Measurements from ENCODE around the gene LYZL2.
"Not testable (repeated sequence)": the region's sequence is repeated elsewhere in the genome, so short reads cannot be mapped to it uniquely, and the experiment has no call there.

The LYZL2 gene

DNA sequence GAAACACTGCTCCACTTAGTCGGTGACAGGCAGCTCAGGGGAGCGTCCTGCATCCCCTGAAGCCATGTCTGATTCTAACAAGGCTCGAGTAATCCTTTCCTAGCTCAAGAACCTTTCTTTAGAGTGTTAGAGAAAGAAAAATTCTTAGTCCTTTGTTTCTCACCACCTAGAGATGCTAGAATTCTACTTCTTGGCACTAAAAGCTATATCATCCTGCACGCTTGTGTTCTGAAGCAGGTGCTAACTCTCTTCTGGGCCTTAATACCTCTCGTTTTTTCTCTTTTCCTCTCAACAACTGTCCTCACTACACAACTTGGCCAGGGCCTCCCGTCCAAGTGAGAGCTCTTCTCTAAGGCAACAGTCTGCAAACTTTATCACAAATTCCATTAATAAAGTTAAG is at the start of gene LYZL2:
Gene LYZL2 (minus strand): TSS at position 101 of the 400 bp plus-strand sequence. CDS start 2,838 bp downstream, outside the sequence.
- no peak for DNase-seq (ENCODE audit: low read depth, low spot score)

GRCh38 chr10:30677616-30678015 is 48.1 kb upstream of the LYZL2 start:
- DNase-seq (ENCODE audit: low read depth, low spot score), result not testable (repeated sequence)

DNA sequence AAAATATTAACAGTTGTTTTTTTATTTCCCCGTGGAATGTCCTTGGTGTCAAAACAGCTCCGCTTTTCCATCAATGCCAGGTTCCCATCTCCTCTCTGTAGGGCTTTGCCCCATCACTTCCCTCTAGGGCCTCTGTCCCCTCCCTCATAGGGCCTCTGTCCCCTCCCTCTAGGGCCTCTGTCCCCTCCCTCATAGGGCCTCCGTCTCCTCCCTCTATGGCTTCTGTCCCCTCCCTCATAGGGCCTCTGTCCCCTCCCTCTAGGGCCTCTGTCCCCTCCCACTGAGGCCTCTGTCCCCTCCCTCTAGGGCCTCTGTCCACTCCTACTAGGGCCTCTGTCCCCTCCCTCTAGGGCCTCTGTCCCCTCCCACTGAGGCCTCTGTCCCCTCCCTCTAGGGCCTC is 47.6 kb upstream of the LYZL2 start:
- not testable (repeated sequence) for DNase-seq (ENCODE audit: low read depth, low spot score)

GRCh38 chr10:30675791-30676718 is 46.5 kb upstream of the LYZL2 start:
- no peak for DNase-seq (ENCODE audit: low read depth, low spot score)

DNA sequence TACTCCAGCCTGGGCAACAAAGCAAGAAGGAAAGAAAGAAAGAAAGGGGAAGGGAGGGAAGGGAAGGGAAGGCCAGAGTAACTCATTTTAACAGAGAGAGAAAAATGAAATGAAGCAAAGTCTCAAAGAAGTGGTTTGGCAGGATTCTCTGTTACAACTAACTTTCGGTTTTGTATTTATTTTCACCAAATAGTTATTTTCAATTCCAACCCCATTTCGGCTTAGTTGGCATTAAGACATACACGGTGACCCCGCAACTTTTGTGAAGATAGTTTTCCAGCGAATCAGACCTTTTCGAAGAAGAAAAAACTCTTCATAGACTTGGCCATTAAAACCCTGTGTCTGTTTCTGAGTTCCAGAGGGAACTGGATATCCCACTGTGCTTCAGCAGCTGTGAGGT is 45.2 kb upstream of the LYZL2 start:
- DNase-seq (ENCODE audit: low read depth, low spot score), result no peak

DNA sequence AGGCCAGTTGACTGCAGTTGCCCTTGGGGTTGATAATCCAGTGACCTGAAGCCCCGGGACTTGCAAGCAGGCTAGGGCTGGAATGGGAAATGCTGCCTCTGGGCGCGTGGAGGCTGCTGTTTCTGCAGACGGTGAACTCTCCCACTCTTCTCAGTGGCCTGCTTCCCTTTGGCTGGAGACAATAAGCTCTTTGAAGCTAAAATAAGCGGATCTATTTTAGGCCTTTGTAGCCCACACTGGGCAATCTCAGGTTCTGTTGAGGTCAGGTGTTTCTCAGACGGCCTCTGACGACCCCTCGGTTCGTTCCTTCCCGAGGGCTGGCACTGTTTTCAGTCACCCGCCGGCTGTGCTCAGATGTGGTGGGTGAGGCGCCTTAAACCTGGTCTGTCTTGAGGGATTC is 43.7 kb upstream of the LYZL2 start:
- not testable (repeated sequence) for DNase-seq (ENCODE audit: low read depth, low spot score)

- DNase-seq (ENCODE audit: low read depth, low spot score), result not testable (repeated sequence)
Measured at GRCh38 chr10:30672338-30672737, 42.8 kb upstream of the LYZL2 start.

GRCh38 chr10:30671026-30671616 is 41.6 kb upstream of the LYZL2 start:
- DNase-seq (ENCODE audit: low read depth, low spot score), result peak; percentile 22

GRCh38 chr10:30667982-30668381 is 38.4 kb upstream of the LYZL2 start:
- DNase-seq (ENCODE audit: low read depth, low spot score), result not testable (repeated sequence)

- not testable (repeated sequence) for DNase-seq (ENCODE audit: low read depth, low spot score)
Measured at GRCh38 chr10:30663403-30663802, 33.9 kb upstream of the LYZL2 start.

GRCh38 chr10:30662814-30663213 is 33.3 kb upstream of the LYZL2 start:
- DNase-seq (ENCODE audit: low read depth, low spot score), result no peak

DNA sequence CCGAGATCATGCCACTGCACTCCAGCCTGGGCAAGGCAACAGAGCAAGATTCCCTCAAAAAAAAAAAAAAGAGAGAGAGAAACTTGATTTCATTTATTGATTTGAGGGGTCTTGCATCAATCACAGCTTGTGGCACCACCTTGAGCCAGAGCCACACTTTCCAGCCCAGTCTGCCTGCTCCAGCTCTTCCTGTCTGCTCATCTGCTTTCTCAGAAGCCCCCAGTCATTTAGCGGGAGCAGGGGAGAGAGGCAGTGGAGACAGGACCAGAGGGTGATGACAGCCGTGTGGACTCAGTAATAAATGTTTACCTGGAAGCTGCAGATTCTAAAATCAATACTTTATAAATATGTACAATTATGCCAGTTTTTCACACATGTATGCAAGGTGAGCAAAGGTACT is 30.8 kb upstream of the LYZL2 start:
- not testable (repeated sequence) for DNase-seq (ENCODE audit: low read depth, low spot score)

GRCh38 chr10:30656233-30656632 is 26.7 kb upstream of the LYZL2 start:
- DNase-seq (ENCODE audit: low read depth, low spot score), result no peak

DNA sequence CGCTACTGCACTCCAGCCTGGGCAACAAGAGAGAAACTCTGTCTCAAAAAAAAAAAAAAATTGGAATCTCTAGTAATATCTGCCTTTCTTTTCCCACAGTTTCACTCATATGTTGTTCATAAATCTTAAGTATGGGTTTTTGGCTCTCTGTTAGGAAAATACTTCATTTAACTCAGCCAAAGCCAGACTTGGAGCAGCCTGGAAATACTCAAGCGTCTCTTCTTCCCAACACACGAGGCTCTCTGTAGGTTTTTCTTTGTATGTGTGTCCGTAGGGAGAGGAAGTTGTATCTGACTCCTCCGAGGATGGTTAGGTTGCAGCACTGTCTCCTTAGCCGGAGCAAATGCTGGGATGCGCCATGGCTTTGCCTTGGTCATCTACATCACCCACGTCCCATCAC is 25.4 kb upstream of the LYZL2 start:
- not testable (repeated sequence) for DNase-seq (ENCODE audit: low read depth, low spot score)

DNA sequence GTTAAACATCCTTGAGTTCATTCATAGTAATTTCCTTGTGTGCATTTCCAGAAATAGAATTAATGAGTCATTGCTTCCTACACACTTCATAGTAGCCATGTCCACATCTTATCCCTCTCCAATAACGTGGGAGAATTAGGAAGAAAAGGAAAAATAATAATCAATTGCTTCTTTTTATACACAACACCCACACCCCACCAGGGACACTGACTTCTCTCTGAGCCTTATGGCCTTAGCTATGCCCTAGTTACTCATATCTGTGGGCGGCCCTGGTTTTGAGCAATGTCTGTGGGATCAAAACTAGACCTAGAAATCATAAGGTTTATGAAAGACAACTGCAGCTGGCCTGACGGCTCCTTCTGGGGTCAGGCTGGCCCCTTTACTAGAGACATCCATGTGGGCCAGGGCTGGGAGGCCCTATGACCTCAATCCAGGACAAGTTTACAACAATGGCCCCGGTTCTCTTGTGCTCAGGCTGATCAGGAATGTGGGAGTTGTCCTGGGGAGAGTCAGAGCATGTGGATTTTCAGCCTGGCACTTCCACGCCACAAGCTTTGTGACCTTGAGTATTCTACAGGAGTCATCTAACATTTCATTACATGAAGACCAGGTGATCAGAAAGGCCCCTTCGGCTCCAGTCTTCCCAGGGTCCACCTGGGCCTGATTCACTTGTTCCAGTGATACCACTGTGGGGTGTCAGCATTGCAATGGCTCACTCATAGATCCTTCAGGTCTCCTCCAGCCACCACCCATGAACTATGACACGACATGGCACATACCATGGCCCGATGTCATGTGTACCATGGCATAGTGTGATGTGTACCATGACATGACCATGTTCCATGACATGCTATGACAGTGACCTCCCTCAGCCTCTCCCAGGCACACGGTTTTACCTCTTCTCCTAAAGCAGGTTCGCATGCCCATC is 22.2 kb upstream of the LYZL2 start:
- not testable (repeated sequence) for DNase-seq (ENCODE audit: low read depth, low spot score)

- no peak for DNase-seq (ENCODE audit: low read depth, low spot score)
Measured at GRCh38 chr10:30647089-30647488, 17.5 kb upstream of the LYZL2 start.

DNA sequence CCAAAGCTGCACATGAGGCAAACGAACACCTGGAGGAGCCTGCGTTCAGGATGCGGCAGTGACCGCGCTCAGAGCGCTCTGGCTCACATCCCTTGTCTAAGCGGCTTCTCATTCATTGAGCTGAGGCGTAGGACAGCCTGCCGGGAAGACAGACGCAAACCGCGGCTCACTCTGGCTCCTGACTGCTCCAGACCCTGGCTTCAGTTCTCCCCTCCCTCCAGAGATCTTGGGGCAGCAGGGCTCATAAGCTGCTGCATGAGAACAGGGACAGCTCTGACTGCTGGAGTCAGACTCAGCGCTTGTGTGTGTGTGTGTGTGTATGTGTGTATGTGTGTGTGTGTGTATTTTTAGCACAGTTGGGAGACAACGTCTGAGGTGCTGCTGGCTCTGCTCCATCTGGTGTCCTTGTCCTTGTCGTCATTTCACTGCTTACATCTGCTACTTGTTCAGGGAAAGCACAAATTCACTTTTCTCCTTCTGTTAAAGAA is 15.8 kb upstream of the LYZL2 start:
- no peak for DNase-seq (ENCODE audit: low read depth, low spot score)

- not testable (repeated sequence) for DNase-seq (ENCODE audit: low read depth, low spot score)
Measured at GRCh38 chr10:30644408-30644861, 14.9 kb upstream of the LYZL2 start.

GRCh38 chr10:30643557-30644199 is 14.1 kb upstream of the LYZL2 start:
- not testable (repeated sequence) for DNase-seq (ENCODE audit: low read depth, low spot score)

DNA sequence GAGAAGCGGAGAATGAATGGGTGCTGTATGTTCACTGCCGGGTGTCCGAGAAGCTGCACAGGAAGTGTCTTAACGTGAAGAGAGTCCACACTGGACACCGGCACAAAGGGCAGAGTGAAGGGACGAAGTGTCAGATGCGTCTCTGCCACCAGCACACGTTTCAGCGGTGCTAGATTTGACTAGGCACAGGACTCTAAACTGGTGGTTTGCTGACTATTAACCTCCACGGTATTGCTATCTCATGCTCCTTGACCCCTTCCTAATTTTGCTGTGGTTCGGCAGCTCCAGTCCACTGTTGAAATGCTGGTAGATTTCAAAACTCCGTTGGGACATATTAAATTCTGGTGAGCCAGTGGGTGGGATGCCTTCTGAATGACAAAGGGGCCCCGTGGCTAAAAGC is 13.3 kb upstream of the LYZL2 start:
- DNase-seq (ENCODE audit: low read depth, low spot score), result not testable (repeated sequence)
